Ramos (cell line): ENCODE results near the gene SPSB2.
"Not testable (repeated sequence)": the region's sequence is repeated elsewhere in the genome, so short reads cannot be mapped to it uniquely, and the experiment has no call there.

Source experiments
- in situ Hi-C: fragments of 300-500 bp; cut with MboI; formaldehyde crosslinking; loops from one replicate; pipeline ENCODE4 v1.14.3; 2022; ENCODE audit warnings: low sequenced_read_pairs; ENCODE audit not compliant: unreplicated experiment

SPSB2 gene

GRCh38 chr12:6873094-6874014, at the start of gene SPSB2:
TSS of gene SPSB2 (minus strand) at chr12:6873303. CDS start at chr12:6872901, 402 bp downstream.
- in situ Hi-C loops: no loop called here

GRCh38 chr12:6921996-6922946, 49.2 kb upstream of the SPSB2 start:
- in situ Hi-C loops: no loop called here

- in situ Hi-C loops: no loop called here
Measured at GRCh38 chr12:6921539-6921938, 48.4 kb upstream of the SPSB2 start.

- in situ Hi-C loops: no loop called here
Measured at GRCh38 chr12:6919588-6919987, 46.5 kb upstream of the SPSB2 start.

- in situ Hi-C loops: no loop called here
Measured at GRCh38 chr12:6917491-6918231, 44.6 kb upstream of the SPSB2 start.

- in situ Hi-C loops: no loop called here
Measured at GRCh38 chr12:6916426-6917200, 43.5 kb upstream of the SPSB2 start.

GRCh38 chr12:6915789-6916285, 42.7 kb upstream of the SPSB2 start:
- in situ Hi-C loops: no loop called here

- in situ Hi-C loops: no loop called here
Measured at GRCh38 chr12:6914947-6915788, 42.1 kb upstream of the SPSB2 start.

GRCh38 chr12:6914246-6914946, 41.3 kb upstream of the SPSB2 start, which contains the start of gene ENO2:
TSS of gene ENO2 (plus strand) at chr12:6914580. CDS start at chr12:6915833, 1,253 bp downstream.
- in situ Hi-C loops: no loop called here

GRCh38 chr12:6912164-6912935, 39.2 kb upstream of the SPSB2 start:
- in situ Hi-C loops: no loop called here

GRCh38 chr12:6909421-6910145, 36.5 kb upstream of the SPSB2 start:
- in situ Hi-C loops: no loop called here

GRCh38 chr12:6908141-6908540, 35.0 kb upstream of the SPSB2 start:
- in situ Hi-C loops: not testable (repeated sequence)

GRCh38 chr12:6905414-6906040, 32.4 kb upstream of the SPSB2 start:
- in situ Hi-C loops: no loop called here

GRCh38 chr12:6904280-6905276, 31.5 kb upstream of the SPSB2 start, which contains the start of gene LRRC23:
TSS of gene LRRC23 (plus strand) at chr12:6904822. CDS start at chr12:6905634, 812 bp downstream.
- in situ Hi-C loops: no loop called here

- in situ Hi-C loops: no loop called here
Measured at GRCh38 chr12:6903722-6904121, 30.6 kb upstream of the SPSB2 start.
